ENCODE measurements around the gene FANK1. TPM values are rescaled to one million over a fixed set of nuclear protein-coding genes. Genes with fewer than 3 reads are reported as not detected.

The FANK1 gene
- total RNA-seq, 4 donors from 2014 or later: 0.26 to 6.8 (median 4.6) TPM

- no peak for DNase-seq
- no peak for TF ChIP-seq POLR2A (IDR thresholded peaks at IDR 0.05)
- no peak for TF ChIP-seq CTCF (IDR thresholded peaks at IDR 0.05)
- no peaks in the 10 kb centered on the region for H3K4me1 ChIP-seq
- H3K9me3 ChIP-seq: peaks cover 0 to 6% of the 10 kb centered on the region in 2 donors
- intact Hi-C loops (cut with DNase I; ENCODE audit: low total_unique reads): no loop called here
- H3K27me3 ChIP-seq: no peaks in the 10 kb centered on the region
- no peaks in the 10 kb centered on the region for H3K36me3 ChIP-seq
- H3K4me3 ChIP-seq: no peak overlapping the region
- H3K27ac ChIP-seq: no peak overlapping the region
These were observed 54.9 kb downstream of the FANK1 start for GRCh38 chr10:125951290-125951689.

DNA sequence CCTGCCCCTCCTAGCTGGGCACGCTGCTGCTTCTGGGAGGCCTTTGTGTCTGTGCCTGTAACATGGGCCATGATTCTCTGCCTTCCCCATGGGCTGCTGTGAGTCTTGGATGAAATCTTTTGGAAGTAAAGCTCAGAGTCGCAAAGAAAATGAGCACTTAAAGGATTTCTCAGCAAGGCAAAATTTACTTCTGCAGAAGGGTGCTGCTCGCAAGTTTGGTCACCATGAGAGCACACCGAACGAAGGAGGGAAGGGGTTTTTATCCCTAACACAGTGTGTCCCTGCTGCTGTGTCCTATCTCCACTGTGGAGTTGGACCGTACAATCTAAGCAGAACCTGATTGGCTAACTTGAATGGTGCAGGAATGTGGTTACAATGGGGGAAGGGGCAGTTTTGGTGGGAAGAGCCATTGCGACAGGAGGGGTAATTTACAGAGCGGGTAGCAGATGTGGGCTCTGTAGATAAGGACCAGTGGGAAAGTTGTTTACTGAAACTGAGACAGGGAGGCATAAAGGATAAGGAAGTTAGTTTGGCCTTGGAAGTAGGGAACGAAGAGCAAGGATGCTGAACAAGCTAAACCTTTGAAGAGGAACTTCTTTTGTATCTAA lies 57.5 kb downstream of the FANK1 start:
- H3K9me3 ChIP-seq: peaks cover 0 to 6% of the 10 kb centered on the region in 2 donors

GRCh38 chr10:125955766-125956165 lies 59.4 kb downstream of the FANK1 start:
- Histone ChIP-seq H3K27me3 (no peaks in the 10 kb centered on the region), H3K9me3 (peaks cover 0 to 6% of the 10 kb centered on the region in 2 donors), H3K4me1 (no peaks in the 10 kb centered on the region), H3K36me3 (no peaks in the 10 kb centered on the region), H3K27ac (no peak overlapping the region), H3K4me3 (no peak overlapping the region)
- DNase-seq: no peak
- TF ChIP-seq POLR2A (IDR thresholded peaks at IDR 0.05) (no peak), CTCF (IDR thresholded peaks at IDR 0.05) (no peak)
- intact Hi-C loops (cut with DNase I; ENCODE audit: low total_unique reads): no loop called here

More for the DNA sequence above, 57.5 kb downstream of the FANK1 start:
- TF ChIP-seq POLR2A (IDR thresholded peaks at IDR 0.05) (no peak), CTCF (IDR thresholded peaks at IDR 0.05) (no peak)
- H3K4me3 ChIP-seq: no peak overlapping the region
- no peaks in the 10 kb centered on the region for H3K36me3 ChIP-seq
- H3K27me3 ChIP-seq: no peaks in the 10 kb centered on the region
- intact Hi-C loops (cut with DNase I; ENCODE audit: low total_unique reads): no loop called here
- H3K27ac ChIP-seq: no peak overlapping the region
- no peak for DNase-seq
- H3K4me1 ChIP-seq: no peaks in the 10 kb centered on the region

- no peak for DNase-seq
- Histone ChIP-seq H3K9me3 (no peaks in the 10 kb centered on the region), H3K27ac (no peak overlapping the region), H3K27me3 (no peaks in the 10 kb centered on the region), H3K4me3 (no peak overlapping the region), H3K36me3 (no peaks in the 10 kb centered on the region), H3K4me1 (no peaks in the 10 kb centered on the region)
- TF ChIP-seq POLR2A (IDR thresholded peaks at IDR 0.05) (no peak), CTCF (IDR thresholded peaks at IDR 0.05) (no peak)
- intact Hi-C loops (cut with DNase I; ENCODE audit: low total_unique reads): no loop called here
These were observed 65.4 kb downstream of the FANK1 start for GRCh38 chr10:125961743-125962142.

- Histone ChIP-seq H3K4me1 (no peaks in the 10 kb centered on the region), H3K4me3 (no peak overlapping the region), H3K9me3 (no peaks in the 10 kb centered on the region), H3K27me3 (no peaks in the 10 kb centered on the region), H3K27ac (no peak overlapping the region), H3K36me3 (no peaks in the 10 kb centered on the region)
- DNase-seq: no peak
- intact Hi-C loops (cut with DNase I; ENCODE audit: low total_unique reads): no loop called here
- no peak for TF ChIP-seq CTCF (IDR thresholded peaks at IDR 0.05)
- TF ChIP-seq POLR2A (IDR thresholded peaks at IDR 0.05): no peak
These were observed 65.8 kb downstream of the FANK1 start for GRCh38 chr10:125962200-125962599.

Measured in uterus (tissue), 4 donors.